ENCODE results near the gene FGFRL1. TPM values are rescaled to one million over a fixed set of nuclear protein-coding genes. Genes with fewer than 3 reads are reported as not detected.
A peak's percentile ranks its signal among the peaks of the same experiment; 100 is the strongest.

Gene FGFRL1
- total and polyA plus RNA-seq, 2 experiments from 2014 or later, result 22.9 to 40.7 TPM

GRCh38 chr4:999882-1000425, 11.5 kb upstream of the FGFRL1 start:
- Histone ChIP-seq H3K4me3 (no peak overlapping the region), H3K27me3 (peaks cover 97% of the 10 kb centered on the region), H3K27ac (no peak overlapping the region), H3K36me3 (no peaks in the 10 kb centered on the region), H3K9me3 (ENCODE audit: low read depth) (no peaks in the 10 kb centered on the region), H3K4me1 (ENCODE audit: low read depth) (no peaks in the 10 kb centered on the region)
- no peak for TF ChIP-seq CTCF (IDR thresholded peaks at IDR 0.05; ENCODE audit: low read depth, low read length)
- no peak for DNase-seq (ENCODE audit: low read depth in 1 of 2, low spot score in 1 of 2)

GRCh38 chr4:1000686-1001260, 10.7 kb upstream of the FGFRL1 start:
- Histone ChIP-seq H3K9me3 (ENCODE audit: low read depth) (no peaks in the 10 kb centered on the region), H3K27me3 (peaks cover 98% of the 10 kb centered on the region), H3K36me3 (no peaks in the 10 kb centered on the region), H3K27ac (no peak overlapping the region), H3K4me1 (ENCODE audit: low read depth) (no peaks in the 10 kb centered on the region), H3K4me3 (no peak overlapping the region)
- no peak for TF ChIP-seq CTCF (IDR thresholded peaks at IDR 0.05; ENCODE audit: low read depth, low read length)
- no peak for DNase-seq (ENCODE audit: low read depth in 1 of 2, low spot score in 1 of 2)

GRCh38 chr4:1001561-1002130, 9.8 kb upstream of the FGFRL1 start:
- no peak for DNase-seq (ENCODE audit: low read depth in 1 of 2, low spot score in 1 of 2)
- H3K4me3 ChIP-seq, result no peak overlapping the region
- no peaks in the 10 kb centered on the region for H3K4me1 ChIP-seq (ENCODE audit: low read depth)
- TF ChIP-seq CTCF (IDR thresholded peaks at IDR 0.05; ENCODE audit: low read depth, low read length), result no peak
- no peak overlapping the region for H3K27ac ChIP-seq
- no peaks in the 10 kb centered on the region for H3K9me3 ChIP-seq (ENCODE audit: low read depth)
- peaks cover 98% of the 10 kb centered on the region for H3K27me3 ChIP-seq
- no peaks in the 10 kb centered on the region for H3K36me3 ChIP-seq

GRCh38 chr4:1002131-1002630, 9.2 kb upstream of the FGFRL1 start:
- H3K4me3 ChIP-seq, result no peak overlapping the region
- no peaks in the 10 kb centered on the region for H3K36me3 ChIP-seq
- TF ChIP-seq CTCF (IDR thresholded peaks at IDR 0.05; ENCODE audit: low read depth, low read length), result no peak
- H3K9me3 ChIP-seq (ENCODE audit: low read depth), result no peaks in the 10 kb centered on the region
- no peak overlapping the region for H3K27ac ChIP-seq
- H3K27me3 ChIP-seq, result peaks cover 98% of the 10 kb centered on the region
- no peaks in the 10 kb centered on the region for H3K4me1 ChIP-seq (ENCODE audit: low read depth)
- DNase-seq (ENCODE audit: low read depth in 1 of 2, low spot score in 1 of 2), result peak in 1 of 2 donors; percentile 61

- no peak for DNase-seq (ENCODE audit: low read depth in 1 of 2, low spot score in 1 of 2)
- no peaks in the 10 kb centered on the region for H3K9me3 ChIP-seq (ENCODE audit: low read depth)
- H3K4me3 ChIP-seq, result peak overlapping the region; percentile 13
- no peaks in the 10 kb centered on the region for H3K36me3 ChIP-seq
- no peak overlapping the region for H3K27ac ChIP-seq
- H3K4me1 ChIP-seq (ENCODE audit: low read depth), result no peaks in the 10 kb centered on the region
- peaks cover 98% of the 10 kb centered on the region for H3K27me3 ChIP-seq
- TF ChIP-seq CTCF (IDR thresholded peaks at IDR 0.05; ENCODE audit: low read depth, low read length), result no peak
Observed at GRCh38 chr4:1002631-1003251, 8.7 kb upstream of the FGFRL1 start.
